ENCODE measurements around the gene TBX15.

Gene TBX15

GRCh38 chr1:119026956-119027355 lies 38.8 kb upstream of the TBX15 start:
- Histone ChIP-seq H2BK5ac (ENCODE audit: low read length) (no peak overlapping the region), H3K27ac (replicated peaks; ENCODE audit: low read length) (no peak overlapping the region), H2BK120ac (ENCODE audit: low read depth, low read length) (no peak overlapping the region), H2AK5ac (ENCODE audit: low read depth, low read length) (no peak overlapping the region), H3K36me3 (replicated peaks in 1 of 2; ENCODE audit: control insufficient read depth in 2 of 2, insufficient read depth in 2 of 2, low read length in 2 of 2) (no peaks in the 10 kb centered on the region), H3K18ac (ENCODE audit: low read length) (no peak overlapping the region), H3K14ac (ENCODE audit: low read length) (no peak overlapping the region), H3K4me2 (ENCODE audit: insufficient read depth, low read length, poor library complexity, severe bottlenecking) (no peak overlapping the region), H3K4me3 (ENCODE audit: low read length in 2 of 2) (no peak overlapping the region), H3K23ac (ENCODE audit: low read depth, low read length, poor library complexity) (no peak overlapping the region), H3K79me1 (ENCODE audit: low read depth, low read length) (no peaks in the 10 kb centered on the region), H3K9ac (ENCODE audit: low read depth, low read length, poor library complexity) (no peak overlapping the region), H3K4me1 (ENCODE audit: control insufficient read depth in 2 of 2, insufficient read depth in 1 of 2, low read depth in 1 of 2, low read length in 2 of 2) (peaks cover 0 to 4% of the 10 kb centered on the region in 2 donors), H3K27me3 (ENCODE audit: control insufficient read depth in 3 of 3, insufficient read depth in 3 of 3, low read depth in 1 of 3, low read length in 3 of 3) (no peaks in the 10 kb centered on the region), H2BK15ac (ENCODE audit: low read length) (no peak overlapping the region), H2AFZ (ENCODE audit: low read length) (no peak overlapping the region), H4K8ac (ENCODE audit: low read depth, low read length) (no peak overlapping the region), H4K91ac (ENCODE audit: low read depth, low read length, poor library complexity) (no peak overlapping the region), H2BK12ac (ENCODE audit: low read length) (no peak overlapping the region), H3K4ac (ENCODE audit: low read length) (no peak overlapping the region), H3K9me3 (replicated peaks in 1 of 2; ENCODE audit: control insufficient read depth in 2 of 2, insufficient read depth in 1 of 2, low read depth in 1 of 2, low read length in 2 of 2) (no peaks in the 10 kb centered on the region)
- no peak for DNase-seq (ENCODE audit: low spot score)
- no CpG with 5 or more reads among the region's 5 CpGs for WGBS, 2 donors (ENCODE audit: extremely low coverage in 2 of 2, insufficient read length in 2 of 2, insufficient replicate concordance in 1 of 2)

- no CpG with 5 or more reads among the region's 2 CpGs for WGBS, 2 donors (ENCODE audit: extremely low coverage in 2 of 2, insufficient read length in 2 of 2, insufficient replicate concordance in 1 of 2)
Observed at GRCh38 chr1:119015547-119015946, 27.4 kb upstream of the TBX15 start.

GRCh38 chr1:119012383-119012782 lies 24.2 kb upstream of the TBX15 start:
- H2BK12ac ChIP-seq (ENCODE audit: low read length), result no peak overlapping the region
- H3K27me3 ChIP-seq (ENCODE audit: control insufficient read depth in 3 of 3, insufficient read depth in 3 of 3, low read depth in 1 of 3, low read length in 3 of 3), result peaks cover 10 to 38% (median 12%) of the 10 kb centered on the region in 3 experiments
- H3K4me2 ChIP-seq (ENCODE audit: insufficient read depth, low read length, poor library complexity, severe bottlenecking), result no peak overlapping the region
- no peak for DNase-seq (ENCODE audit: low spot score)
- H2BK5ac ChIP-seq (ENCODE audit: low read length), result no peak overlapping the region
- H4K8ac ChIP-seq (ENCODE audit: low read depth, low read length), result no peak overlapping the region
- H3K4me1 ChIP-seq (ENCODE audit: control insufficient read depth in 2 of 2, insufficient read depth in 1 of 2, low read depth in 1 of 2, low read length in 2 of 2), result peaks cover 5 to 8% of the 10 kb centered on the region in 2 donors
- no peak overlapping the region for H3K27ac ChIP-seq (replicated peaks; ENCODE audit: low read length)
- no peak overlapping the region for H2AFZ ChIP-seq (ENCODE audit: low read length)
- no peak overlapping the region for H2BK15ac ChIP-seq (ENCODE audit: low read length)
- H3K9ac ChIP-seq (ENCODE audit: low read depth, low read length, poor library complexity), result no peak overlapping the region
- no peak overlapping the region for H3K23ac ChIP-seq (ENCODE audit: low read depth, low read length, poor library complexity)
- no peak overlapping the region for H2BK120ac ChIP-seq (ENCODE audit: low read depth, low read length)
- no peak overlapping the region for H3K4ac ChIP-seq (ENCODE audit: low read length)
- H4K91ac ChIP-seq (ENCODE audit: low read depth, low read length, poor library complexity), result no peak overlapping the region
- no peak overlapping the region for H3K18ac ChIP-seq (ENCODE audit: low read length)
- H3K79me1 ChIP-seq (ENCODE audit: low read depth, low read length), result no peaks in the 10 kb centered on the region
- no peaks in the 10 kb centered on the region for H3K9me3 ChIP-seq (replicated peaks in 1 of 2; ENCODE audit: control insufficient read depth in 2 of 2, insufficient read depth in 1 of 2, low read depth in 1 of 2, low read length in 2 of 2)
- H3K14ac ChIP-seq (ENCODE audit: low read length), result no peak overlapping the region
- no peaks in the 10 kb centered on the region for H3K36me3 ChIP-seq (replicated peaks in 1 of 2; ENCODE audit: control insufficient read depth in 2 of 2, insufficient read depth in 2 of 2, low read length in 2 of 2)
- H2AK5ac ChIP-seq (ENCODE audit: low read depth, low read length), result no peak overlapping the region
- 100% methylated on average over 1 to 2 of the region's 5 CpGs for whole genome bisulfite sequencing, 2 donors (ENCODE audit: extremely low coverage in 2 of 2, insufficient read length in 2 of 2, insufficient replicate concordance in 1 of 2)
- H3K4me3 ChIP-seq (ENCODE audit: low read length in 2 of 2), result no peak overlapping the region

More at GRCh38 chr1:119015547-119015946, 27.4 kb upstream of the TBX15 start:
- H3K27me3 ChIP-seq (ENCODE audit: control insufficient read depth in 3 of 3, insufficient read depth in 3 of 3, low read depth in 1 of 3, low read length in 3 of 3), result peaks cover 0 to 7% (median 0%) of the 10 kb centered on the region in 3 experiments
- no peak overlapping the region for H2BK15ac ChIP-seq (ENCODE audit: low read length)
- no peak overlapping the region for H2AK5ac ChIP-seq (ENCODE audit: low read depth, low read length)
- no peak overlapping the region for H3K9ac ChIP-seq (ENCODE audit: low read depth, low read length, poor library complexity)
- DNase-seq (ENCODE audit: low spot score), result no peak
- no peak overlapping the region for H2AFZ ChIP-seq (ENCODE audit: low read length)
- H3K4me2 ChIP-seq (ENCODE audit: insufficient read depth, low read length, poor library complexity, severe bottlenecking), result no peak overlapping the region
- H3K4ac ChIP-seq (ENCODE audit: low read length), result no peak overlapping the region
- no peak overlapping the region for H3K4me3 ChIP-seq (ENCODE audit: low read length in 2 of 2)
- peaks cover 0 to 2% of the 10 kb centered on the region in 2 donors for H3K9me3 ChIP-seq (replicated peaks in 1 of 2; ENCODE audit: control insufficient read depth in 2 of 2, insufficient read depth in 1 of 2, low read depth in 1 of 2, low read length in 2 of 2)
- H4K8ac ChIP-seq (ENCODE audit: low read depth, low read length), result no peak overlapping the region
- H3K27ac ChIP-seq (replicated peaks; ENCODE audit: low read length), result no peak overlapping the region
- H2BK120ac ChIP-seq (ENCODE audit: low read depth, low read length), result no peak overlapping the region
- H3K23ac ChIP-seq (ENCODE audit: low read depth, low read length, poor library complexity), result no peak overlapping the region
- H3K18ac ChIP-seq (ENCODE audit: low read length), result no peak overlapping the region
- H2BK12ac ChIP-seq (ENCODE audit: low read length), result no peak overlapping the region
- H3K14ac ChIP-seq (ENCODE audit: low read length), result no peak overlapping the region
- H3K79me1 ChIP-seq (ENCODE audit: low read depth, low read length), result no peaks in the 10 kb centered on the region
- H4K91ac ChIP-seq (ENCODE audit: low read depth, low read length, poor library complexity), result no peak overlapping the region
- no peak overlapping the region for H2BK5ac ChIP-seq (ENCODE audit: low read length)
- H3K36me3 ChIP-seq (replicated peaks in 1 of 2; ENCODE audit: control insufficient read depth in 2 of 2, insufficient read depth in 2 of 2, low read length in 2 of 2), result no peaks in the 10 kb centered on the region
- H3K4me1 ChIP-seq (ENCODE audit: control insufficient read depth in 2 of 2, insufficient read depth in 1 of 2, low read depth in 1 of 2, low read length in 2 of 2), result no peaks in the 10 kb centered on the region

GRCh38 chr1:119011706-119012105 lies 23.6 kb upstream of the TBX15 start:
- Histone ChIP-seq H3K4ac (ENCODE audit: low read length) (no peak overlapping the region), H3K79me1 (ENCODE audit: low read depth, low read length) (no peaks in the 10 kb centered on the region), H2BK15ac (ENCODE audit: low read length) (no peak overlapping the region), H2BK5ac (ENCODE audit: low read length) (no peak overlapping the region), H3K27me3 (ENCODE audit: control insufficient read depth in 3 of 3, insufficient read depth in 3 of 3, low read depth in 1 of 3, low read length in 3 of 3) (peaks cover 17 to 45% (median 19%) of the 10 kb centered on the region in 3 experiments), H4K8ac (ENCODE audit: low read depth, low read length) (no peak overlapping the region), H3K23ac (ENCODE audit: low read depth, low read length, poor library complexity) (no peak overlapping the region), H2AK5ac (ENCODE audit: low read depth, low read length) (no peak overlapping the region), H2BK120ac (ENCODE audit: low read depth, low read length) (no peak overlapping the region), H3K4me1 (ENCODE audit: control insufficient read depth in 2 of 2, insufficient read depth in 1 of 2, low read depth in 1 of 2, low read length in 2 of 2) (peaks cover 5 to 8% of the 10 kb centered on the region in 2 donors), H4K91ac (ENCODE audit: low read depth, low read length, poor library complexity) (no peak overlapping the region), H3K4me3 (ENCODE audit: low read length in 2 of 2) (no peak overlapping the region), H3K4me2 (ENCODE audit: insufficient read depth, low read length, poor library complexity, severe bottlenecking) (no peak overlapping the region), H2AFZ (ENCODE audit: low read length) (no peak overlapping the region), H3K27ac (replicated peaks; ENCODE audit: low read length) (no peak overlapping the region), H3K9ac (ENCODE audit: low read depth, low read length, poor library complexity) (no peak overlapping the region), H3K9me3 (replicated peaks in 1 of 2; ENCODE audit: control insufficient read depth in 2 of 2, insufficient read depth in 1 of 2, low read depth in 1 of 2, low read length in 2 of 2) (no peaks in the 10 kb centered on the region), H3K36me3 (replicated peaks in 1 of 2; ENCODE audit: control insufficient read depth in 2 of 2, insufficient read depth in 2 of 2, low read length in 2 of 2) (no peaks in the 10 kb centered on the region), H2BK12ac (ENCODE audit: low read length) (no peak overlapping the region), H3K14ac (ENCODE audit: low read length) (no peak overlapping the region), H3K18ac (ENCODE audit: low read length) (no peak overlapping the region)
- no CpG with 5 or more reads among the region's 3 CpGs for WGBS, 2 donors (ENCODE audit: extremely low coverage in 2 of 2, insufficient read length in 2 of 2, insufficient replicate concordance in 1 of 2)
- no peak for DNase-seq (ENCODE audit: low spot score)

Measured in neuronal stem cell (in vitro differentiated cells).